Thyroid gland (tissue), 4 donors: ENCODE results near the gene ZNHIT1. TPM values are rescaled to one million over a fixed set of nuclear protein-coding genes. Genes with fewer than 3 reads are reported as not detected.
A peak's percentile ranks its signal among the peaks of the same experiment; 100 is the strongest.

Source experiments
- DNase-seq, 2 donors: peaks; one replicate each; pipeline ENCODE4 v3.0.0-alpha.2; 2019
- H3K27ac ChIP-seq, 3 donors: fragments of 200-600 bp; sonication (generic); 1 replicate in 2 of 3; 2 replicates in 1 of 3; pipeline ENCODE4 v1.5.1; 2016 to 2019; ENCODE audit warnings: mild to moderate bottlenecking in 1 of 3, moderate library complexity in 1 of 3
- H3K27me3 ChIP-seq: fragments of 200-600 bp; sonication (generic); one replicate; pipeline ENCODE4 v1.5.1; 2019
- H3K36me3 ChIP-seq, 2 donors: fragments of 200-600 bp; sonication (generic); one replicate each; pipeline ENCODE4 v1.5.1; 2016 to 2019
- H3K4me1 ChIP-seq, 2 donors: fragments of 200-600 bp; sonication (generic); one replicate each; pipeline ENCODE4 v1.5.1; 2017 to 2019
- H3K4me3 ChIP-seq, 3 donors: fragments of 200-600 bp; sonication (generic); replicated peaks in 1 of 3; 1 replicate in 2 of 3; 2 replicates in 1 of 3; pipeline ENCODE4 v1.5.1; 2016; ENCODE audit warnings: mild to moderate bottlenecking in 1 of 3
- H3K9me3 ChIP-seq: fragments of 200-600 bp; sonication (generic); one replicate; pipeline ENCODE4 v1.5.1; 2017
- POLR2A ChIP-seq, 2 donors: fragments of 450-650 bp; IDR thresholded peaks; one replicate each; pipeline ENCODE4 v1.6.1; 2017; ENCODE audit warnings: antibody characterized with exemption in 2 of 2, mild to moderate bottlenecking in 2 of 2, moderate library complexity in 1 of 2
- WGBS, 2 donors: methylation state at CpG; one replicate each; pipeline ENCODE4 v1.1.5; 2017; 5-methylcytosine and 5-hydroxymethylcytosine counted together
- intact Hi-C: fragments of 100-400 bp; cut with DNase I; formaldehyde crosslinking; loops from one replicate; pipeline ENCODE4 v1.15.1; 2023
- total RNA-seq, 4 donors: library from RNA; depleted of rRNA; stranded (reverse); fragments of >200 nt; gene quantifications; one replicate each; pipeline ENCODE4 v1.2.3, GENCODE V29; 2016
- TF ChIP-seq, protein P1 (sequence below), 6 experiments: fragments of 200-600 bp in 3 of 6; fragments of 450-650 bp in 3 of 6; sonication (generic) in 3 of 6; IDR thresholded peaks; one replicate each; pipeline ENCODE4 v1.5.1; 2016 to 2019; ENCODE audit warnings: antibody characterized with exemption in 6 of 6, mild to moderate bottlenecking in 2 of 6, inconsistent platforms in 1 of 6, moderate library complexity in 1 of 6

ZNHIT1 gene
- total RNA-seq, 4 donors from 2014 or later: 71.5 to 141 (median 107) TPM

DNA sequence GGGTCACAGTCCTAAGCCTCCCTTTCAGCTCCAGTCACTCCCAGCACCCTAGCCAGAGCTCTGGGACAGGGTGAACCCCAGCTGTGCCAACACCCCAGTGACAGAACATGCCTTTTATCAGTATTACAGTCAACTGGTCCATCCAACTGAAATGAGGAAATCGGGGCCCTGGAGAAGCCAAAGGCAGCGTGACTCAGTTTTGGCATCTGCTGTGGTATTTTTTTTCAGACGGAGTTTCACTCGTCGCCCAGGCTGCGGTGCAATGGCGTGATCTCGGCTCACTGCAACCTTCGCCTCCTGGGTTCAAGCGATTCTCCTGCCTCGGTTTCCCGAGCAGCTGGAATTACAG, 23.0 kb downstream of the ZNHIT1 start:
- peaks cover 16% of the 10 kb centered on the region in 2 donors for H3K36me3 ChIP-seq

DNA sequence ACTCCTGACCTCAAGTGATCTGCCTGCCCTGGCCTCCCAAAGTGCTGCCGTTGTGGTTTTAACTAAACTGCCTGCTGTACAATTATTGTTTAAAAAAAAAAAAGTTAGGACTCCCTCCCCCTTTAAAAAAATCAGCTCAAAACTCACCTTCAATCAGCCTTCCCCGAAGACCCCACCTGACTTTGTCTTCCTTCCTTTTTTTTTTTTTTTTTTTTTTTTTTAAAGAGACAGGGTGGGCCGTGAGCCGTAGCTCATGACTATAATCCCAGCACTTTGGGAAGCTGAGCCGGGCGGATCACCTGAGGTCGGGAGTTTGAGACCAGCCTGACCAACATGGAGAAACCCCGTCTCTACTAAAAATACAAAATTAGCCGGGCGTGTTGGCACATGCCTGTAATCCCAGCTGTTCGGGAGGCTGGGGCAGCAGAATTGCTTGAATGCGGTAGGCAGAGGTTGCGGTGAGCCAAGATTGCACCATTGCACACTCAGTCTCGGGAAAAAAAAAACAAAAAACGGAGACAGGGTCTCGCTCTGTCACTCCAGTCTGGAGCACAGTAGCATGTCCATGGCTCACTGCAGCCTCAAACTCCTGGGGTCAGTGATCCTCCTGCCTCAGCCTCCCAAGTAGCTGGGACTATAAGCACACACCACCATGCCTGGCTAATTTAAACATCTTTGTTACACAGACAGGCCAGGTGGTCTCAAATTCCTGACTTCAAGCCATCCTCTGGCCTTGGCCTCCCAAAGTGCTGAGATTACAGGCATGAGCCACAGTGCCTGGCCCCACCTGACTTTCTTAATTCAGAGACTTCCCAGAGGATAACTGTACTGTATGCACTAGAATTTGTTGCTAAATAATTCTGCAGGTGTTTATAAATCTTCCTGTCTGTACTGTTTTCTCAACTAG, 23.7 kb downstream of the ZNHIT1 start:
- H3K27me3 ChIP-seq: no peaks in the 10 kb centered on the region
- no peak overlapping the region for H3K27ac ChIP-seq
- peaks cover 16% of the 10 kb centered on the region in 2 donors for H3K36me3 ChIP-seq
- no peak for TF ChIP-seq POLR2A (IDR thresholded peaks at IDR 0.05)
- TF ChIP-seq, protein P1, sequence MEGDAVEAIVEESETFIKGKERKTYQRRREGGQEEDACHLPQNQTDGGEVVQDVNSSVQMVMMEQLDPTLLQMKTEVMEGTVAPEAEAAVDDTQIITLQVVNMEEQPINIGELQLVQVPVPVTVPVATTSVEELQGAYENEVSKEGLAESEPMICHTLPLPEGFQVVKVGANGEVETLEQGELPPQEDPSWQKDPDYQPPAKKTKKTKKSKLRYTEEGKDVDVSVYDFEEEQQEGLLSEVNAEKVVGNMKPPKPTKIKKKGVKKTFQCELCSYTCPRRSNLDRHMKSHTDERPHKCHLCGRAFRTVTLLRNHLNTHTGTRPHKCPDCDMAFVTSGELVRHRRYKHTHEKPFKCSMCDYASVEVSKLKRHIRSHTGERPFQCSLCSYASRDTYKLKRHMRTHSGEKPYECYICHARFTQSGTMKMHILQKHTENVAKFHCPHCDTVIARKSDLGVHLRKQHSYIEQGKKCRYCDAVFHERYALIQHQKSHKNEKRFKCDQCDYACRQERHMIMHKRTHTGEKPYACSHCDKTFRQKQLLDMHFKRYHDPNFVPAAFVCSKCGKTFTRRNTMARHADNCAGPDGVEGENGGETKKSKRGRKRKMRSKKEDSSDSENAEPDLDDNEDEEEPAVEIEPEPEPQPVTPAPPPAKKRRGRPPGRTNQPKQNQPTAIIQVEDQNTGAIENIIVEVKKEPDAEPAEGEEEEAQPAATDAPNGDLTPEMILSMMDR (IDR thresholded peaks at IDR 0.05): no peak
- no peak overlapping the region for H3K4me3 ChIP-seq
- no peak for DNase-seq
- H3K9me3 ChIP-seq: no peaks in the 10 kb centered on the region
- WGBS, 2 donors: 82 to 90% methylated on average over 16 of the region's 16 CpGs
- intact Hi-C loops: no loop called here
- peaks cover 17 to 37% of the 10 kb centered on the region in 2 donors for H3K4me1 ChIP-seq

More for the DNA sequence above, 23.0 kb downstream of the ZNHIT1 start:
- WGBS, 2 donors: 90 to 91% methylated on average over 12 of the region's 12 CpGs
- TF ChIP-seq, protein P1 (IDR thresholded peaks at IDR 0.05): no peak
- no peak for DNase-seq
- H3K27ac ChIP-seq: no peak overlapping the region
- intact Hi-C loops: no loop called here
- H3K27me3 ChIP-seq: no peaks in the 10 kb centered on the region
- H3K9me3 ChIP-seq: no peaks in the 10 kb centered on the region
- H3K4me3 ChIP-seq: no peak overlapping the region
- H3K4me1 ChIP-seq: peaks cover 17 to 36% of the 10 kb centered on the region in 2 donors

DNA sequence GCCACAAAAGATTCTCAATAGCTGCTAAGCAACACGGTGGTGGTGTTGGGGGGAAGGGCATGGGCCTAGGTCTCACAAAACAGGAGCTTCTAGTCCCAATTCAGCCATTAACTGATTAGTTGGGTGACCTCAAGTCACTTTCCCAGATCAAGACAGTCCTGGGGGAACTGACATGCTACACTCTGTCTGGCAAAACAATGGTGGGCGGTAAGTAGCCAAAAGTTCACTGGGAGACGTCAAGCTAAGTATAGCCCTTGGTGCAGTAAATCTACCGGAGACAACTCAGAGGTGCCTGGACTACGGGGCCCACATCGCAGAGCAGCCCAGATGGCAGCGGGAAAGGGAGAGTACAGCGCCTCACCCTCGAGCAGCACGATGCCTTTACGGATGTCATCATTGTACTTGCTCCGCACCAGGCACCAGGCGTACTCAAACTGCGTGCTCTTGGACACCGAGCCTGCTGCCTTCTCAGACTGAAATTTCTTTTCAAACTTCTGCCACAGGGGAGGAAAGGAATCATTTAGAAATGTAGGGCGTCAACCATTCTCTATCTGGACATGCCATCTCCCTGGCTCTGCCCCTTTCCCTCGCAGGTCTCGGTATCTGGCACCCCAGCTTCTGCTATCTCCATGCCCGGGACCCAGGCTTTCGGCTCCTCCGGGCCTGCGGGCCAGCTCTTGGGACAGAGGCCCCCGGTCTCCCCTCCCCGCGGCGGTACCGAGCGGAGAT, 25.8 kb downstream of the ZNHIT1 start:
- DNase-seq: no peak
- Histone ChIP-seq H3K36me3 (peaks cover 12 to 16% of the 10 kb centered on the region in 2 donors), H3K4me3 (peak overlapping the region in 2 of 3 donors; percentile 12 to 72), H3K9me3 (no peaks in the 10 kb centered on the region), H3K27me3 (no peaks in the 10 kb centered on the region), H3K4me1 (peaks cover 17 to 29% of the 10 kb centered on the region in 2 donors), H3K27ac (peak overlapping the region; percentile 96 to 97 (median 97))
- intact Hi-C loops: no loop called here
- TF ChIP-seq, protein P1 (IDR thresholded peaks at IDR 0.05): peak in 1 of 6 experiments; percentile 81
- no peak for TF ChIP-seq POLR2A (IDR thresholded peaks at IDR 0.05)
- 16 to 27% methylated on average over 20 to 25 of the region's 28 CpGs for WGBS, 2 donors

DNA sequence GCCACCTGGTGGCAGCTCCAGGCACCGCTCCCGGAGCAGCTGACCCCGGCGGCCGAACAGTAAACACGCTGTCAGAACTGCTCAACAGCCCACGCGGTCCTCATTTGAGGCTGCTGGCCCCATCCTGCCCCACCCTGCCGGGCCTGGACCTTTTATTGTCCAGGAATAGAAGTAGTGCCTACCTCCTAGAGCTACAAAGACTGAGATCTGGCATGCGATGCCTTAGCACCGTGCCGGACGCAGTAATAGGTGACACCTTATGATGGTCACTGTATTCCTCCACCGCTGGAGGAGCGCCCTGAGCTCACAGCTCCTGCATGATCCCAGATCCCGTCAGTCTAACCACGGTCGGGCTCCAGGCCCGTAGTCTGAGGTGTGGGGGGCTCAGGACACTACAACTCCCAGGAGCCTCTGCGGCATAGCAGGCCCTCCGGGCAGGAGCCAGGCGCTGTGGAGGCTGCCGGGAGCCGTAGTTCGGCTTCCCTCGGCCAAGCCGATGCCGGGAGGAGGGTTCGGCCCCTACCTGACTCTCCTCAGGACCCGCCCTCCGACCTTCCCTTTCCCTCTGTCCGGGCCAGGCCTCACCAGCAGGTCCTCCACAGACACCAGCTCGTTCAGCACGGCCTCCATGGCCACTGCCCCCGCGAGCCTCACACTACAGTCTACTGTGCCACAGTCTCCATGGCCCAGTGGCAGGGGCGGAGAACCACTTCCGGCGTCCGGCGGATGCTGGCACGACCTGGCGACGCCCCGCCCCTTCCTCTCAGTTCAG, 26.6 kb downstream of the ZNHIT1 start, which contains the start of gene FIS1:
TSS of gene FIS1 (minus strand) at position 707 of the 772 bp plus-strand sequence. CDS start at position 630, 77 bp downstream.
- Histone ChIP-seq H3K9me3 (no peaks in the 10 kb centered on the region), H3K4me1 (peaks cover 17 to 26% of the 10 kb centered on the region in 2 donors), H3K27ac (peak within 1 kb of the TSS; percentile 96 to 97 (median 97)), H3K27me3 (no peaks in the 10 kb centered on the region), H3K36me3 (peaks cover 8 to 16% of the 10 kb centered on the region in 2 donors), H3K4me3 (peak within 1 kb of the TSS; percentile 12 to 81 (median 72))
- peak; percentile 34 to 81 for TF ChIP-seq POLR2A (IDR thresholded peaks at IDR 0.05)
- TF ChIP-seq, protein P1 (IDR thresholded peaks at IDR 0.05): peak in 5 of 6 experiments; percentile 80 to 94 (median 83)
- 0 to 1% methylated on average over 10 to 39 of the region's 45 CpGs for WGBS, 2 donors
- intact Hi-C loops: no loop called here
- DNase-seq: peak; percentile 95 to 96
